ENCODE data around the gene RUBCN. TPM values are rescaled to one million over a fixed set of nuclear protein-coding genes. Genes with fewer than 3 reads are reported as not detected.
A peak's percentile ranks its signal among the peaks of the same experiment; 100 is the strongest.

Gene RUBCN
- total RNA-seq (10 to 100 TPM; 23.6 to 51.4 (median 35.7) TPM), polyA plus RNA-seq (10 to 100 TPM in 1 of 2 donors, 1 to 10 TPM in 1; 9.7 to 16.5 TPM)
- long read RNA-seq, donor 1, partial matches to known transcripts: 2 of 11 reads
- long read RNA-seq, donor 1, other reads (novel, unspliced or antisense): 7 of 11 reads
- long read RNA-seq, donor 2, partial matches to known transcripts: 0 of 9 reads
- long read RNA-seq, donor 2, other reads (novel, unspliced or antisense): 6 of 9 reads
- long read RNA-seq, donor 3, partial matches to known transcripts: 6 of 16 reads
- long read RNA-seq, donor 3, other reads (novel, unspliced or antisense): 9 of 16 reads

DNA sequence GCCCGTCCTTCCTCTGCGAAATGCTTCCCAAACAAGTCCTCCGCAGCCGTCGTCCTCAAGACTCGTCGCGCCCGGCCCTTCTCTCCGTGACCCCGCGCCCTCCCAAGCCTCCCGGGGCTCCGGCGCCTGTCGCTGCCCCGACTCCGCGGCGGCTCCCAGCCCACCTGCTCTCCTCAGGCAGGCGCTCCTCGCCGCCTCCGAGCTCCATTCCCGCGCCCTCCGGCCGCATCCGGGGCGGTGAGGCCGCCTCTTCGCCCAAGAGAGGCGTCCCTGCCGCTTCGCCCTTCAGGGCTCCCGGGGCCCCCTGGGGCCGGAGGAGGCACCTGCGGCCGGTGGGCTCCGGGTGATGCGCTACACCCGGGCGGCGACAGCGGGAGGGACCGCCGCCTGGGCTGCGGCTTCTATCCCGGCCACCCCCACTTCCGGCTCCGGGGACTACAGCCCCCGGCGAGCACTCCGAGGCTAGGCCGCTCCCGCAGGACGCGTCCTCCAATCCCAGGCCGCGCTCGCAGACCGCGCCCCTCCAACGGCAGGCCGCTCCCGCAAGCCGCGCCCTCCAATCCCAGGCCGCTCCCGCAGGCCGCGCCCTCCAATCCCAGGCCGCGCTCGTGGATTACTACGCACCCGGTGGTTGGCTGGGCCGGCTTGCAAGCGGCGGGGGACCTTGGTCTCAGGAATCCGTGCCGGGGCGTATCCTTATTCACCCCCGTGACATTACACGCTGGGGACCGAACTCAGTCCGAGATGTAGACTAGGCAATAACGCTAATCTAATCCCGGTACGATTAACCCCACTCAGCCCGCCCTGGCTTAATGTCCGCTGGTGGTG is at the start of gene RUBCN:
Gene RUBCN (minus strand): TSS at position 414 of the 828 bp plus-strand sequence. CDS start 185 bp downstream, at position 229.
- WGBS, 2 donors: 0% methylated on average over 89 to 92 of the region's 92 CpGs
- DNase-seq (peak; percentile 93 to 95), ATAC-seq (peak; percentile 99 to 100 (median 99))
- intact Hi-C loops (cut with DNase I): no loop called here
- peaks cover 5 to 28% (median 24%) of the 10 kb centered on the region in 9 donors for H3K4me1 ChIP-seq
- H3K9me3 ChIP-seq: no peaks in the 10 kb centered on the region
- TF ChIP-seq, protein P1, sequence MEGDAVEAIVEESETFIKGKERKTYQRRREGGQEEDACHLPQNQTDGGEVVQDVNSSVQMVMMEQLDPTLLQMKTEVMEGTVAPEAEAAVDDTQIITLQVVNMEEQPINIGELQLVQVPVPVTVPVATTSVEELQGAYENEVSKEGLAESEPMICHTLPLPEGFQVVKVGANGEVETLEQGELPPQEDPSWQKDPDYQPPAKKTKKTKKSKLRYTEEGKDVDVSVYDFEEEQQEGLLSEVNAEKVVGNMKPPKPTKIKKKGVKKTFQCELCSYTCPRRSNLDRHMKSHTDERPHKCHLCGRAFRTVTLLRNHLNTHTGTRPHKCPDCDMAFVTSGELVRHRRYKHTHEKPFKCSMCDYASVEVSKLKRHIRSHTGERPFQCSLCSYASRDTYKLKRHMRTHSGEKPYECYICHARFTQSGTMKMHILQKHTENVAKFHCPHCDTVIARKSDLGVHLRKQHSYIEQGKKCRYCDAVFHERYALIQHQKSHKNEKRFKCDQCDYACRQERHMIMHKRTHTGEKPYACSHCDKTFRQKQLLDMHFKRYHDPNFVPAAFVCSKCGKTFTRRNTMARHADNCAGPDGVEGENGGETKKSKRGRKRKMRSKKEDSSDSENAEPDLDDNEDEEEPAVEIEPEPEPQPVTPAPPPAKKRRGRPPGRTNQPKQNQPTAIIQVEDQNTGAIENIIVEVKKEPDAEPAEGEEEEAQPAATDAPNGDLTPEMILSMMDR (IDR thresholded peaks at IDR 0.05): peak in 1 of 9 donors; percentile 5
- H3K27ac ChIP-seq: peak within 1 kb of the TSS; percentile 66 to 95 (median 90)
- H3K27me3 ChIP-seq: no peaks in the 10 kb centered on the region
- peaks cover 0 to 5% (median 0%) of the 10 kb centered on the region in 9 donors for H3K36me3 ChIP-seq
- H3K4me3 ChIP-seq: peak within 1 kb of the TSS; percentile 78 to 100 (median 92)

GRCh38 chr3:197784019-197784585 is 47.4 kb upstream of the RUBCN start:
- WGBS, 2 donors: 96 to 98% methylated on average over 7 of the region's 7 CpGs
- peaks cover 0 to 86% (median 22%) of the 10 kb centered on the region in 9 donors for H3K36me3 ChIP-seq
- H3K27me3 ChIP-seq: no peaks in the 10 kb centered on the region

GRCh38 chr3:197782230-197782629 is 45.5 kb upstream of the RUBCN start:
- no peaks in the 10 kb centered on the region for H3K4me1 ChIP-seq
- TF ChIP-seq, protein P1 (IDR thresholded peaks at IDR 0.05): no peak
- intact Hi-C loops (cut with DNase I): no loop called here
- H3K9me3 ChIP-seq: no peaks in the 10 kb centered on the region
- ATAC-seq (no peak), DNase-seq (no peak)
- no peaks in the 10 kb centered on the region for H3K27me3 ChIP-seq
- H3K27ac ChIP-seq: no peak overlapping the region
- 68 to 76% methylated on average over 4 of the region's 4 CpGs for WGBS, 2 donors
- H3K4me3 ChIP-seq: no peak overlapping the region
- peaks cover 0 to 98% (median 38%) of the 10 kb centered on the region in 9 donors for H3K36me3 ChIP-seq

More at GRCh38 chr3:197784019-197784585, 47.4 kb upstream of the RUBCN start:
- DNase-seq (no peak), ATAC-seq (no peak)
- H3K4me3 ChIP-seq: no peak overlapping the region
- no peaks in the 10 kb centered on the region for H3K4me1 ChIP-seq
- H3K9me3 ChIP-seq: no peaks in the 10 kb centered on the region
- intact Hi-C loops (cut with DNase I): no loop called here
- TF ChIP-seq, protein P1 (IDR thresholded peaks at IDR 0.05): no peak
- H3K27ac ChIP-seq: no peak overlapping the region

DNA sequence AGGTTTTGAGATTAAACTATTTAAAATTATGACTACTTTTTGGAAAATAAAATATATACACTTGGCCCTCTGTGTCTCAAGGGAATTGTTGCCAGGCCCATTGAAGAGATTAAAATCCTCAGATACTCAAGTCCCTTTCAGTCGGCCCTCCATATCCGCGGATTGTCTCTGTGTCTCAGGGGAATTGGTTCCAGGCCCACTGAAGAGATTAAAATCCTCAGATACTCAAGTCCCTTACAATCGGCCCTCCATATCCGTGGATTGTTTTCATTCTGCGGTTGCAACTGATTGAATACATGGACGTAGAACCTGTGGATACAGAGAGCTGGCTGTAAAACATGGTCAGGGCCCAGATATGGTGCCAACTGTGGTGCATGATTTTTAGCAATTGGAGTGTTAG is 38.6 kb upstream of the RUBCN start:
- DNase-seq (no peak), ATAC-seq (peak in 6 of 8 donors; percentile 56 to 74 (median 60))
- Histone ChIP-seq H3K9me3 (no peaks in the 10 kb centered on the region), H3K36me3 (peaks cover 0 to 100% (median 56%) of the 10 kb centered on the region in 9 donors), H3K27me3 (no peaks in the 10 kb centered on the region), H3K4me1 (peaks cover 0 to 13% (median 0%) of the 10 kb centered on the region in 9 donors), H3K4me3 (no peak overlapping the region), H3K27ac (peak overlapping the region in 2 of 10 donors; percentile 19 to 49)
- TF ChIP-seq, protein P1 (IDR thresholded peaks at IDR 0.05): no peak
- intact Hi-C loops (cut with DNase I): no loop called here
- WGBS, 2 donors: 51 to 67% methylated on average over 7 of the region's 7 CpGs
